Neural cell (in vitro differentiated cells): ENCODE measurements around the gene EVPL. TPM values are rescaled to one million over a fixed set of nuclear protein-coding genes. Genes with fewer than 3 reads are reported as not detected.

ENCODE experiments used
- H2AFZ ChIP-seq: fragments of 200-600, 300-800 bp; sonication (generic), shearing (Covaris generic); 2 replicates; pipeline ENCODE4 v1.6.0; 2014; ENCODE audit warnings: low read depth, mild to moderate bottlenecking, antibody characterized with exemption, low read length, moderate library complexity
- H3F3A ChIP-seq: fragments of 200-600 bp; shearing (Covaris generic); 2 replicates; pipeline ENCODE4 v1.6.1; 2016; ENCODE audit warnings: mild to moderate bottlenecking, moderate library complexity, mixed read lengths, antibody characterized with exemption, low read length; ENCODE audit not compliant: insufficient read depth, poor library complexity, severe bottlenecking
- H3K27ac ChIP-seq: fragments of 200-600, 300-800 bp; sonication (generic), shearing (Covaris generic); 2 replicates; pipeline ENCODE4 v1.5.1; 2014; ENCODE audit warnings: mild to moderate bottlenecking, low read length, moderate library complexity
- H3K27me3 ChIP-seq: fragments of 300-800, 200-600 bp; sonication (generic), shearing (Covaris generic); 2 replicates; pipeline ENCODE4 v1.6.0; 2014; ENCODE audit warnings: mild to moderate bottlenecking, low read depth, low read length, moderate library complexity; ENCODE audit not compliant: insufficient read depth
- H3K36me3 ChIP-seq: fragments of 300-800, 200-600 bp; sonication (generic), shearing (Covaris generic); 2 replicates; pipeline ENCODE4 v1.5.1; 2014; ENCODE audit warnings: mild to moderate bottlenecking, antibody characterized with exemption, low read length, moderate library complexity; ENCODE audit not compliant: insufficient read depth
- H3K4me2 ChIP-seq: fragments of 300-800, 200-600 bp; sonication (generic), shearing (Covaris generic); 2 replicates; pipeline ENCODE4 v1.6.0; 2014; ENCODE audit warnings: mild to moderate bottlenecking, low read length
- H3K4me3 ChIP-seq: fragments of 300-800, 200-600 bp; sonication (generic), shearing (Covaris generic); 2 replicates; pipeline ENCODE4 v1.5.1; 2014; ENCODE audit warnings: mild to moderate bottlenecking, low read length, moderate library complexity
- H3K79me2 ChIP-seq: fragments of 200-600 bp; shearing (Covaris generic); replicated peaks from 2 replicates; pipeline ENCODE4 v1.6.0; 2014; ENCODE audit warnings: mild to moderate bottlenecking, low read length, moderate library complexity; ENCODE audit not compliant: insufficient read depth
- H3K9ac ChIP-seq: fragments of 300-800, 200-600 bp; sonication (generic), shearing (Covaris generic); 2 replicates; pipeline ENCODE4 v1.6.1; 2016; ENCODE audit warnings: mild to moderate bottlenecking, low read length, mixed read lengths
- H3K9me2 ChIP-seq: fragments of 200-600 bp; shearing (Covaris generic); 2 replicates; pipeline ENCODE4 v1.6.1; 2016; ENCODE audit warnings: mild to moderate bottlenecking, low read length, mixed read lengths; ENCODE audit not compliant: insufficient read depth
- H3K9me3 ChIP-seq: fragments of 200-600, 300-800 bp; sonication (generic), shearing (Covaris generic); 2 replicates; pipeline ENCODE4 v1.6.1; 2016; ENCODE audit warnings: mild to moderate bottlenecking, mixed run types, low read length, moderate library complexity, mixed read lengths
- H4K20me1 ChIP-seq: fragments of 200-600 bp; shearing (Covaris generic); 2 replicates; pipeline ENCODE4 v1.6.1; 2016; ENCODE audit warnings: mild to moderate bottlenecking, mixed run types; ENCODE audit not compliant: insufficient read depth
- CTCF ChIP-seq: fragments of 450-650 bp; IDR thresholded peaks from 2 replicates; pipeline ENCODE4 v1.5.1; 2014; ENCODE audit warnings: antibody characterized with exemption, mild to moderate bottlenecking, moderate library complexity; ENCODE audit not compliant: poor library complexity, severe bottlenecking
- EP300 ChIP-seq: fragments of 450-650 bp; conservative IDR thresholded peaks from 2 replicates; pipeline ENCODE4 v1.6.1; 2014; ENCODE audit warnings: antibody characterized with exemption, mild to moderate bottlenecking, moderate library complexity; ENCODE audit not compliant: poor library complexity, severe bottlenecking
- EZH2 ChIP-seq: fragments of 200-600, 300-800 bp; shearing (Covaris generic), sonication (generic); IDR thresholded peaks from 2 replicates; pipeline ENCODE4 v1.6.1; 2014; ENCODE audit warnings: antibody characterized with exemption, low read length, borderline replicate concordance, mild to moderate bottlenecking; ENCODE audit not compliant: insufficient read depth, poor library complexity, severe bottlenecking
- MXI1 ChIP-seq: fragments of 450-650 bp; conservative IDR thresholded peaks from 2 replicates; pipeline ENCODE4 v1.6.1; 2014; ENCODE audit warnings: antibody characterized with exemption, mild to moderate bottlenecking; ENCODE audit not compliant: poor library complexity, severe bottlenecking
- POLR2AphosphoS5 ChIP-seq: IDR thresholded peaks from 2 replicates; pipeline ENCODE4 v1.6.1; 2012
- RAD21 ChIP-seq: fragments of 450-650 bp; conservative IDR thresholded peaks from 2 replicates; pipeline ENCODE4 v1.6.1; 2014; ENCODE audit warnings: antibody characterized with exemption, mild to moderate bottlenecking, moderate library complexity
- REST ChIP-seq: IDR thresholded peaks from 2 replicates; pipeline ENCODE4 v1.6.1; 2012; ENCODE audit warnings: borderline replicate concordance
- SMC3 ChIP-seq: fragments of 450-650 bp; conservative IDR thresholded peaks from 2 replicates; pipeline ENCODE4 v1.6.1; 2014; ENCODE audit warnings: antibody characterized with exemption, mild to moderate bottlenecking, moderate library complexity; ENCODE audit not compliant: poor library complexity
- TAF1 ChIP-seq: IDR thresholded peaks from 2 replicates; pipeline ENCODE4 v1.6.1; 2012; ENCODE audit warnings: low read depth
- polyA plus RNA-seq: library from polyadenylated mRNA; depleted of rRNA; stranded (reverse); fragments of >200 nt; gene quantifications from 2 replicates; pipeline ENCODE4 v1.2.3, GENCODE V29; 2014

Gene EVPL
- polyA plus RNA-seq, 1 donor from 2014 or later = not detected

- Histone ChIP-seq H3K27me3 (no peaks in the 10 kb centered on the region), H3K27ac (no peak overlapping the region), H3F3A (no peaks in the 10 kb centered on the region), H3K4me2 (no peak overlapping the region), H4K20me1 (no peaks in the 10 kb centered on the region), H3K9ac (no peak overlapping the region), H2AFZ (no peak overlapping the region), H3K36me3 (no peaks in the 10 kb centered on the region), H3K9me3 (no peaks in the 10 kb centered on the region), H3K9me2 (no peaks in the 10 kb centered on the region), H3K4me3 (no peak overlapping the region), H3K79me2 (no peaks in the 10 kb centered on the region)
- TF ChIP-seq POLR2AphosphoS5 = no peak
- TF ChIP-seq CTCF = no peak
- TF ChIP-seq SMC3 = no peak
- TF ChIP-seq EZH2 = no peak
Observed at GRCh38 chr17:76004750-76005262, 22.3 kb downstream of the EVPL start.

- H2AFZ ChIP-seq = no peak overlapping the region
- H3K27me3 ChIP-seq = no peaks in the 10 kb centered on the region
- H3K4me2 ChIP-seq = no peak overlapping the region
- no peaks in the 10 kb centered on the region for H3K79me2 ChIP-seq
- H3K4me3 ChIP-seq = no peak overlapping the region
- no peak overlapping the region for H3K27ac ChIP-seq
- H3K9me3 ChIP-seq = no peaks in the 10 kb centered on the region
- no peak overlapping the region for H3K9ac ChIP-seq
- H4K20me1 ChIP-seq = no peaks in the 10 kb centered on the region
- H3K36me3 ChIP-seq = no peaks in the 10 kb centered on the region
- TF ChIP-seq EZH2 = no peak
- H3K9me2 ChIP-seq = no peaks in the 10 kb centered on the region
- no peaks in the 10 kb centered on the region for H3F3A ChIP-seq
Observed at GRCh38 chr17:76003915-76004314, 23.2 kb downstream of the EVPL start.

- Histone ChIP-seq H3F3A (no peaks in the 10 kb centered on the region), H3K9ac (no peak overlapping the region), H3K4me3 (no peak overlapping the region), H4K20me1 (no peaks in the 10 kb centered on the region), H3K9me3 (no peaks in the 10 kb centered on the region), H2AFZ (no peak overlapping the region), H3K9me2 (no peaks in the 10 kb centered on the region), H3K4me2 (no peak overlapping the region), H3K27ac (no peak overlapping the region), H3K27me3 (no peaks in the 10 kb centered on the region), H3K36me3 (no peaks in the 10 kb centered on the region), H3K79me2 (no peaks in the 10 kb centered on the region)
- no peak for TF ChIP-seq REST
- no peak for TF ChIP-seq TAF1
- TF ChIP-seq CTCF = no peak
- TF ChIP-seq EP300 = no peak
- no peak for TF ChIP-seq RAD21
- no peak for TF ChIP-seq POLR2AphosphoS5
- TF ChIP-seq MXI1 = no peak
- no peak for TF ChIP-seq EZH2
- TF ChIP-seq SMC3 = no peak
Observed at GRCh38 chr17:76002100-76002499, 25.0 kb downstream of the EVPL start.
